ENCODE measurements around the gene LMF1.

DNA sequence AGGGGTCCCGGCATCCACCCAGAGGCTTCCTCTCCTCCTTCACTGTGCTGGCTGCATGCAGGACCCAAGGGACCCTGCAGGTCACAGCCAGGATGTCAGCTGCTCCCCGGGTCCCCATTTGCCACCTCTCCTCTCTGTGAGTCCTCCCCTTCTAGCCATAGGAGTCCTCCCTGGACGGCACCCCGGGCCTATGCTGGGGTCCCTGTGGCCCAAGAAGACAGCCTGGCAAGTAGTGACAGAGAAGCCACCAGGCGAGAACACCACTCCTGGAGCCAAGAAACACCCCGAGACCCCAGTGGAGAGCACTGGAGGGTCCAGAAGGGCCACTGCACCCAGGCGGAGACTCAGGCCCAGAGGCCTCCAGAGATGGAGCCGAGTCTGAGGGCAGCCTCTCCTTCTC is 44.1 kb downstream of the LMF1 start:
- no peak for TF ChIP-seq MYC (IDR thresholded peaks at IDR 0.05; ENCODE audit: low read depth, low read length)
- no peak for TF ChIP-seq MYC (CRISPR knock-in tag; IDR thresholded peaks at IDR 0.05; ENCODE audit: borderline replicate concordance, low read depth)
- TF ChIP-seq FOXM1 (IDR thresholded peaks at IDR 0.05; ENCODE audit: low read depth): no peak
- no peak for TF ChIP-seq FOXM1 (CRISPR knock-in tag; IDR thresholded peaks at IDR 0.05; ENCODE audit: low read depth)
- no peak for TF ChIP-seq CREB1 (IDR thresholded peaks at IDR 0.05)
- TF ChIP-seq CREB1 (CRISPR knock-in tag; IDR thresholded peaks at IDR 0.05): no peak
- TF ChIP-seq RFX5 (IDR thresholded peaks at IDR 0.05; ENCODE audit: low read depth, low read length): no peak
- TF ChIP-seq, protein P1, sequence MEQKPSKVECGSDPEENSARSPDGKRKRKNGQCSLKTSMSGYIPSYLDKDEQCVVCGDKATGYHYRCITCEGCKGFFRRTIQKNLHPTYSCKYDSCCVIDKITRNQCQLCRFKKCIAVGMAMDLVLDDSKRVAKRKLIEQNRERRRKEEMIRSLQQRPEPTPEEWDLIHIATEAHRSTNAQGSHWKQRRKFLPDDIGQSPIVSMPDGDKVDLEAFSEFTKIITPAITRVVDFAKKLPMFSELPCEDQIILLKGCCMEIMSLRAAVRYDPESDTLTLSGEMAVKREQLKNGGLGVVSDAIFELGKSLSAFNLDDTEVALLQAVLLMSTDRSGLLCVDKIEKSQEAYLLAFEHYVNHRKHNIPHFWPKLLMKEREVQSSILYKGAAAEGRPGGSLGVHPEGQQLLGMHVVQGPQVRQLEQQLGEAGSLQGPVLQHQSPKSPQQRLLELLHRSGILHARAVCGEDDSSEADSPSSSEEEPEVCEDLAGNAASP (IDR thresholded peaks at IDR 0.05): no peak
- TF ChIP-seq, protein P2, sequence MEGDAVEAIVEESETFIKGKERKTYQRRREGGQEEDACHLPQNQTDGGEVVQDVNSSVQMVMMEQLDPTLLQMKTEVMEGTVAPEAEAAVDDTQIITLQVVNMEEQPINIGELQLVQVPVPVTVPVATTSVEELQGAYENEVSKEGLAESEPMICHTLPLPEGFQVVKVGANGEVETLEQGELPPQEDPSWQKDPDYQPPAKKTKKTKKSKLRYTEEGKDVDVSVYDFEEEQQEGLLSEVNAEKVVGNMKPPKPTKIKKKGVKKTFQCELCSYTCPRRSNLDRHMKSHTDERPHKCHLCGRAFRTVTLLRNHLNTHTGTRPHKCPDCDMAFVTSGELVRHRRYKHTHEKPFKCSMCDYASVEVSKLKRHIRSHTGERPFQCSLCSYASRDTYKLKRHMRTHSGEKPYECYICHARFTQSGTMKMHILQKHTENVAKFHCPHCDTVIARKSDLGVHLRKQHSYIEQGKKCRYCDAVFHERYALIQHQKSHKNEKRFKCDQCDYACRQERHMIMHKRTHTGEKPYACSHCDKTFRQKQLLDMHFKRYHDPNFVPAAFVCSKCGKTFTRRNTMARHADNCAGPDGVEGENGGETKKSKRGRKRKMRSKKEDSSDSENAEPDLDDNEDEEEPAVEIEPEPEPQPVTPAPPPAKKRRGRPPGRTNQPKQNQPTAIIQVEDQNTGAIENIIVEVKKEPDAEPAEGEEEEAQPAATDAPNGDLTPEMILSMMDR (IDR thresholded peaks at IDR 0.05 in 2 of 3, conservative IDR thresholded peaks at IDR 0.05 in 1 of 3; ENCODE audit: insufficient read depth in 2 of 3, low read depth in 1 of 3, low read length in 3 of 3): no peak

Data from K562 (cell line).